RCC 7860 (cell line): Measurements from ENCODE around the gene GRP.

Experiments
- DNase-seq: peaks from one replicate; pipeline ENCODE4 v3.0.0-alpha.2; 2015; ENCODE audit warnings: low spot score
- FAIRE-seq: peaks from 2 replicates; lab custom pipeline; 2012; peaks lifted over from hg19 to GRCh38; lab: Jason Lieb, UNC

The GRP gene

DNA sequence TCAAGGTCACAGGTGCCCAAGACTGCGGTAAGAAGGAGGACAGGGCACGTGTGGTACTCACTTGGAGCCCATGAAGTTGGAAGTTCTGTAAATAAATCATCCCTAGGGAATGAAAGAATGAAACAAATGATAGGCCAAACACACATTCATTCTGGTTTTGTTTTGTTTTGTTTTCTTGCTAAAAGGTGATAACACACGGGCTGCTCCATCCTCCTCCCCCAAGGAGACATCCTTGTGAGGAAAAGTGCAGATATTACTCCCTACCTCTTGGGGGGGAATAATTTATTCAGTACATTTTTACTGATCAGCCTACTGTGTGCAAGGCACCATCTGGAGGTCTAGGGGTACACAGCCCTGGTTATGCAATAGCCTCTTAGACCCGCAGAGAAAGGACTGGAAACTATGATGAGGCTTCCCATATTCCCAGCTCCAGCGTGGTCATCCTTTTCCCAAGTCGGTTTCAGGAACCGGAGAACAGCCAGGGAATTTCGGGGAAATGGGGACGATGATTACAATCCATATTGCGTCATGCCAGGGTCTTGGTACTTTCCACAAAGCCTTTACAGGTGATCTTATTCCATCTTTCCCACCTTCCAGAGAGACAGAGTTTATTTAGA lies 47.0 kb downstream of the GRP start:
- DNase-seq: no peak
- FAIRE-seq: no peak

DNA sequence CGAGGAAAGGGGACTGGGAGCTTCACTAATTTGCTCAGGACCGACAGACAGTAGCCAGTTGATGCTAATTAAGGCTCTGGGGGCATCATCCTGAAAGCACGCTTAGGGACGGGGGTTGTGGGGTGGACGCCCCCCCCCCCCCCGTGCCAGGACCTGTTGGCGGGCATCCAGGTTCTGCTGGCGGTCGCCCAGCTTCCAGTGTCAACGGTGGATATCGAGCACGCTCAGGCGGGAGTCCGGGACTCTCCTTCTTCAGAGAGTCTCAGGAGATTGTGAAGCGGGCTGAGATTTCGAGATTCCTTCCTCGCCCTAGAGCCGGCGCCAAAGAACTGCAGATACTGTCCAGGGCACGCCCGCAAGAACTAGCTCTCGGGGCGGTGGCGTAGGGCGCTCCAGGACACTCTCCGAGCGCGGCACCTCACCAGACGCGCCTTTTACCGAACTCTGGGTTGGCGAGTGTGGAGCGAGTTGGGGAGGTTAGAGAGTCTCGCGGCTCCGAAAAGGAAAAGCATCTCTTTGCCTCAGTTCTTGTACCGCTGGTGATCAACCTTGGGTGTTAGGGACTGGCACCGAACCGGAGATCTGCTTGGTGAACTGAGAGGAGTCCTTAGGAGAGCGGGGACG lies 47.7 kb downstream of the GRP start:
- no peak for FAIRE-seq
- DNase-seq: no peak

DNA sequence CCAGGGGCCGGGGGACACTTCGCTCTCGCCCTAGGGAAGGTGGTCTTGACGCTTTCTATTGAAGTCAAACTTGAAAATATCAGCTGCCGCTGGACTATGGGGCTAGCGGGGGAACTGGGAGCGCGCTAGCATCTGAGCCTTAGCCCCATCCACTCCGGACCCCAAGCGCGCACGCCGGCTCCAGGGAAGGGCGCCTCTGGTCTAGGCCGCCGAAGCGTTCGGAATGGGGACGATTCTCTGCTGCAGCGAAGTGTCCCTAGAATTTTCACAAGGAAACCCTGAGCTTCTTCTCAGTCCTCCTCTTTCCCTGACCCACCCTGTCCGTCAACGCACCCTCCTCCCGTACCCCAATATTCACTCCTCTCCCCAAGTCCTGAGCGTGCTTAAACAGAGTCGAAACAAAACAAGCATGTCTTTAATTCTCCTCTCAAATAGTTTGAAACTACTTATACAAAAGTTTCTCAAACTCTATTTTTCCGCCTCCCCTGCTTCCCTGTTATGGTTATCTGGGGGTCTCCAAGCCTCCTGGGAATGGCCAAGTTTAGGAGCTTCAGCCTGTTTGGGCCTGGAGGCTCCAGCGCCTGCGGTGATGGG lies 48.3 kb downstream of the GRP start:
- no peak for DNase-seq
- no peak for FAIRE-seq

DNA sequence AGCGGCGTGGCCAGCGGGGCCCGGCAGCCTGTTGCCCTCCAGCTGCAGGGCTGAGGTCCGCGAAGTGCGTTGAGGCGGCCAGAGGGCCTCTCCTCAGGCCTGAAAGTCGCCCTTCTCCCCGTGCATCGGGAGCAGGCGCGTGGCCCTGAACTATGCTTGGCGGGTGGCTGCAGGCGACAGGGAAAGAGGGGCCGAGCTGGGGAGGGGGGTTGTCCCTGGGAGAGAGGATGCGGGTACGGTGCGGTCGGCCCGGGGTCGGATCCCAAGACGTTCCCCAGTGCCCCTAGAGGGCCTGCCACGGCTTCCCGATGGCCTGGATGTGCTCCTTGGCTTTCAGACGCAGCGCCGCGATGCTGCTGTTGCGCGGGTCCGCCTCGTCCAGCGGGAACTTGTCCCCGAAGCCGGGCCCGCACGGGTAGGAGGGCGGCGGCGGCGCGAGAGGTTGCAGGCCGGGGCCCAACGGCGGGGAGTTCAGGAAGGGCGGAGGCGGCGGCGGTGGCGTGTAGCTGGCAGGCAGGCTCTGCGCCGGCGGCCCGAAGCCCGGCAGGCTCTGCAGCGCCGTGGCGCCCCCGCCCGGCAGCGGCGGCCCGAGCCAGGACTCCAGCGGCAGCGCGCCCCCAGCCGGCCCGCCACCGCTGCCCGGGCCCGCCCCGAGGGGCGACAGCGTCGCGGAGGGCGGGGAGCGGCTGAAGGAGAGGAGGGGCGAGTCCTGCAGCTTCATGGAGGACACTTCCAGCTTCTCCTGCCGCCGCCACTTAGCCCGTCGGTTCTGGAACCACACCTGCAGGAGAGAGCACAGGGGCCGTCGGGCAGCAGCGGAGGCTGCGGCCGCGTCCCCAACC lies 49.0 kb downstream of the GRP start:
- FAIRE-seq (no peak), DNase-seq (no peak)

DNA sequence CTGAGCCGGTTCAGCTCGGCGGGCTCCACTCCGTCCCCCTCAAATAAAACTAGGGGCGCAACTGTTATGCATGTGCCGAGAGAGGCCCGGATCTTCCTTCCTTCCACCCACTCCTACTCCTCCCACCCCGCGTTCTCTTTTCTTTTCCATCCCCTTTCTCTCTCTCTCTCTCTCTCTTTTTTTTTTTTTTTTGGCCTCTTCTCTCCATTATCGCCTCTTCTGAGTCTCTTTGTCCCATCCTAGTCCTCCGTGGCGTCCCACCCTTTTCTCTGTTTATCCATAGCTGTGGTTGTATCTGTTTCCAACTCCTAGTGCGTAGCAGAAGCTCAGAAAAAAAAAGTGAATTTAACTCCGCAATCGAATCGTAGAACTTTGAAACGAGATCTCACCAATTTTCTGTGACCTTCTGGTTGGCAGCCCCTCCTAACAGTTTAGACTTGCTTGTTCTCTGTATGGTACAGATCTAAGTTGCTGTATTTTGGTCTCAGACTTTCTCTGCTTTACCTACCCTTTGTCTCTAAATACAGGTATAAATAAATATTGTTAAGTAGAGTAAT lies 49.7 kb downstream of the GRP start:
- no peak for FAIRE-seq
- DNase-seq: no peak

DNA sequence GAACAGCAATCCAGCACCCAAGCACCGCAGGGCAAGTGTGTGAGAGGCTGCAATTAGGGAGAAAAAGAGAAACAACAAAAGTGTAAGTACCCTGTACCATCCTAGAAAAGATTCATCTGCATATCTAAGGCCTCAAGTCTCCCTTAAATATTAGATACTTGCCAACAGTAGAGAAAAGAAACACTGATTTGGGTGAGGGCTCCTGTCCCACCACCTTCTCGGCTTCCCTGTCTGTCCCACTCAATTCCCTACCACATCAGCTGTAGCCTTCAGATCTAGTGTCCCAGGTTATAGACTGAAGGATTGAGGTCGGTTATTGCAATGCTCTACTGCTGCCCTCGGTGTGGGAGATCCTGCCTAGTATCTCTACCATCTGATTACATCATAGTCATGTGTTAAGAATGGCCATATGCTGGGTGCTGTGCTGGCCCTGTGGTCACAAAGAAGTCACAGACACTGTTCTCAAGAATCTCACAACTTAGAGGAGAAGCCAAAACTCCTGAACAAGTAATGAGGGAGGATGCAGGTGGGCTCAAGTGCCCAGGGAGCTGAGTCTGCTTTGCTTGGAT lies 50.8 kb downstream of the GRP start:
- FAIRE-seq (no peak), DNase-seq (no peak)

DNA sequence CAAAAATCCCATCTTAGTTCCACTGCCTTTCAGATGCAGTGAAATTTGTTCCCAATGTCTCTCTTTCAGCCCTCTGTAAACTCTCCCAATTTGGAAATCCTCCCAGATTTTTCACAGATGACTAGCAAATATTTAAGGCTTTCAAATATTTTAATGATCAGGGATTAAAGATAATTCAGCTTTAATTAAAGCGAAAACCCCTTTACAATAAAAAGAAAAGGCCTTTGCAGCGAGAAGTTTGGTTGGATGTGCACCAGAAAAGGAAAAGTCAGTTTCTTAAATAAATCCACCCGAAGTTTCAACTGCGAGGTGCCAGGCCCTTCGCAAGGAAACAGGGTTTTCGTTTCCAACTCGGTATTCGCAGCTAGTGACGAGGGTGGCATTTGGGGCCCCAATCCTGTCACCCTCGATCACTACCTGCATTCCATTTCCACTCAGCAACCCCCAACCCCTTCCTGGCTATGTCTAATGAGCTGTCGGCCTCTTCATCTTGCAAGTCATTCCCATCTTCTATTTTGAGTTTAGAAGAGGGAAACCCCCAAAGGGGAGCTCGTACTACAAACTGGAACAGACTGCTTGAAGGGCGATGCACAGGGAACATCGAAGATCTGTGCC lies 51.8 kb downstream of the GRP start:
- FAIRE-seq: no peak
- no peak for DNase-seq

DNA sequence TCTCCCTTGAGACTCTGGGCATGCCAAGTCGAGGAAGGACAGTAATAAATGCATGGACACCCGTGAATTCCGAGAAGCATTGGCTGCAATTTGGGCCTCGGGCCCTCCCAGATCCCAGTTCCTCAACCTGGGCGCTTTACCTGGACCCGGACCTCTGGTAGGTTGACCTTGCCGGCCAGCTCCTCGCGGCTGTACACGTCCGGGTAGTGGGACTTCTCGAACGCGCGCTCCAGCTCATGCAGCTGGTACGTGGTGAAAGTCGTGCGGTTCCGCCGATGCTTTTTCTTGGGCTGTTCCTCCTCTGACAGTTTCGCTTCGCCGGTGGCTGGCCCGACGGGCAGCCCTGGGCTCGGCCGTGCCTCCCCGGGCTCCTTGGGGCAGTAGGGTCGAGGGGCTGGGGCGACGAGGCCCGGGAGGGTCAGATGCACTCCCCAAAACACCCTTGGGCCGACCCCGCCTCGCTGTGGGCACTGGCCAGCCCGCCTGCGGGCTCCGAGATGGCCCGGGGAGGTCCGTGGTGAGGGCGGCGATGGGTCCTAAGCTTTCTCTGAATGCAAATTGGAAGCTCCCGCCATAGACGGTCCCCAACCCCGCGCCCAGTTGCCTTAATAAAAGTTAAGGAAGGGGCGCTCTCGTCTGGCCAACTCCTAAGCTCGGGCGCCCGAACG lies 52.4 kb downstream of the GRP start:
- FAIRE-seq (no peak), DNase-seq (no peak)

DNA sequence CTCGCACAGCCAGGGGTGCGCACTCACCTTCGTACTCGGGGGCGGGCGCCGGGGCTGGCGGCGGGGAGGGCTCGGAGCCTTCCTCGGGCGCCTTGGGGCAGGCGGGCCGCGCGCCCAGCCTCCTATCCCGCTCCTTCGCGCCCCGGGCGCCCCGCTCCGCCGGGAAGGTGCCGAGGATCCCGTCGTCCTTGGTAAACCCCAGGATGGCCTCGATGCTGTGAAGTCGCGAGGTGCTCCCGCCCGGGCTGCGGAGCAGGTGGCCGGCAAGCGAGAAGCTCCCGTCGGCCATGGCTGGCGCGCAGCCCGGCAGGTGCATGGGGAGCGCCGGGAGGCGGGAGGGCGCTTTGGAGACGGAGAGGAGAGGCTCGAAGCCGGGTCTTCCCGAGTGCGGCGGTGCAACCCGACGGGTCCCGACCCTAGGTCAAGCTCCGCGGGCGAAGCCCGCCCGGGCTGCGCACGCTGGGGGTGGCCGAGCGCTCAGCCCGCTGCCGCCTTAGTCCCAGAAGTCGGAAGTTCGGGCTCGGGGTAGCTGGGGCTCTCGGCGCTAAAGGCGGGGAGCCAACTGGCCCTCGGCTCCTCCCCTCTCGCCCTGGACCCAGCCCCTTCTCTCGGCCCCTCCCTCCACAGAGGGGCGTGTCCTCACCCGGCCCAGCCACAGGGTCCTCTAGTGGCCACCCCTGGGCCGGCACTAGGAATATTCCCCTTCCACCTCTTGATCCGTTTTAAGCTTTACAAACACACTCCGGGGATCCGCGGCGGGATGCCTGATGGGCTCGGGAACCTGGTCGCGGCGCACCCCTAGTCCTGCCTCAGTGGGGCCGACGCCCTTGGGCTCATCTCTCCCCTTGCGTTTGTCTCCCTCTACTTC lies 53.2 kb downstream of the GRP start, which contains the start of gene RAX:
Gene RAX (minus strand): TSS at position 564 of the 868 bp plus-strand sequence. CDS start 248 bp downstream, at position 316.
- no peak for DNase-seq

DNA sequence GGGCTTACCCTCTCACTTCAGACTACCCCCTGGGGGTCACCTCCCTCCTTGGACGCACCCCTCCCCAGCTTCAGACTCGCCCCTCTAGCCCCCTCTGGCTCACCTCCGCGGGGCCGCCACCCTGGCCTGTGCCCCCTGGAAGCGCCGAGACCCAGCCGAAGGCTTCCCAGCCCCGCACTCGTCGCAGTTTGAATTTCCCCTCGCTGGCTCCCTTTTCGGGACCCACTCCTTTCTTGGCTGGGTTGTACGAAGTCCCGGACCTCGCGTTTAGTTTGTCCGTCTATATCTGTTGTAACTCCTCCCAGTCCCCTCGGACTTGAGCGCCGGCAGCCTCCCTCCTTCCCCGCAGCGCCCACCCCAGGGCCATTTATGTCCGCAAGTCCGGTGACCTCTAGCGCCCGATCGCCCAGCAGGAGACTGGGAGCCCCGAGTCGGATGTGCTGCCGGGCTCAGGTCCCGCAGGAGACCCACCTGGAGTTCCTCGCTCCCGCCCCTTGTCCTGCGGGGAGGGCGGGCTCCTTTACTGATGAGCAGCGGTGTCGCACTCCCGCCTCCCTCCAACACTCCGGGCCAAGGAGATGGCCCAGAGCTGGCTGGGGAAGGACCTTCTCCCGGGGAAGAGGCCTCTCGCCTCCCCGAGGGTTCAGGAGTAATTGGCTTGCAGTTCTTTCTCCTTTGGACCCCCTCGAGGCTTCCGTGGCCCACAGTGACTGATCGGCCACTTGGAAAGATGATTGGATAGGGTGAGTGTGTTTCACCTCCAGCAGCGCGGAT lies 54.0 kb downstream of the GRP start:
- DNase-seq (no peak), FAIRE-seq (no peak)

More for the DNA sequence above, 53.2 kb downstream of the GRP start, which contains the start of gene RAX:
- no peak for FAIRE-seq

DNA sequence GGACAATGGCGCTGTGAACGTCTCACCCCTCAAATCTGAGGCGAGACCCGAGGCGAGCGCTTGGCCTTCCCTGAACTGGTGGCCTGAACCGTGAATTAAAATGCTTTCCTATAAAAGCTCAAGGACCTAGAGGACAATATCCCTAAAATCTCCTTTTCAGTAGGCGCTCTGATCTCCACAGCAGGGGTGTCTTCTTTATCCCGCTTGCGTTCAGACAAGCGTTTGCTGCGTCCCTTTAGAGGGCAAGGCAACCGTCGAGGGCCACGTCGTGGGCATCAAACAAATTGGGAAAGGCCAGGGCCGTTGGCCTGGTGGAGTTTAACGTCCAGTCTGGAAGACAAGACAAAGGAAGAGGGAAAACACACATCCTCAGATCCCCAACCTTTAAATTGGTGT lies 54.6 kb downstream of the GRP start:
- no peak for DNase-seq
- no peak for FAIRE-seq

DNA sequence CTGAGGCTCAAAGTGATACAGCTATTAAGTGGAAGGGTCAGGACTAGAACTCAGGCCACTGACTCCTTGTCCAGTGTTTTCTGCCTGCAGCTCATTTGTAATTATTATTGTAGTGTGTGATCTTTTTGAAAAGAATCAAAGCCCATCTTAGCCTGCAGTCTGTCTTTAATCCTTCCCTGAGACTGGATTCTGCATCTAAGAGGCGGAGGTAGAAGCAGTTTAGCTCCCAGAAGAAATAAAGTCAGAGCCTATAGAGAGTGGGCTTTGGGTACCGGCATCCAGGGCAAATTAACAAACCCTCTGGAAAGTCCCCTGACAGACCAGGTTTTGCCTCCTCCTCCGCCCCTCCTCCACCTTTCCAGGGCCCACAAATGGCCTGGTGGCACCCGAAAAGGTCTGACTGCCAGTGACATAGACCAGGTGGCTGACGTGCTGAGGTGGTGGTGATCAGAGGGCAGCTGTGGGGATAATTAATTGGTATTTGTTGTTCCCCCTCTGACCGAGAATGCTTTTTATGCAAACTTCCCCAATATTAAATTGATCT lies 55.5 kb downstream of the GRP start:
- no peak for FAIRE-seq
- no peak for DNase-seq

DNA sequence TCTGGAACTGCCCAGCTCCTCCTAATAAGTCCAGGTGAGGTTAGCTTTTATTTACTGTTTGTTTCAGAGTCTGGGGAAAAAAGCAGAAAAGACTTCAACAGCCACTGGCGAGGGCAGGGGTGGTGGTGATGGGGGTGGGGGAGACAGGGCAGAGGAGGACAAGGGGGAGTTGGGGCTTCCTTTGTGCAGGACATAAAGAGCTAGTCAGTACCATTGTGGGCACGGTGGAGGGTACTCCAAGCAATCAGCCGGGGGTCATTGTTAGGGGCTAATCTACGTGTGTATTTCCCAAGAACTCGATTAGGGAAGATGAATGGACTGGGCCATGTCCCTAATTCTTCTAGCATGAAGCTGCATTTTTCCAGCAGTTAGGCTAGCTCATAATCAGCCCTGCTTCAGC lies 56.1 kb downstream of the GRP start:
- DNase-seq: no peak

DNA sequence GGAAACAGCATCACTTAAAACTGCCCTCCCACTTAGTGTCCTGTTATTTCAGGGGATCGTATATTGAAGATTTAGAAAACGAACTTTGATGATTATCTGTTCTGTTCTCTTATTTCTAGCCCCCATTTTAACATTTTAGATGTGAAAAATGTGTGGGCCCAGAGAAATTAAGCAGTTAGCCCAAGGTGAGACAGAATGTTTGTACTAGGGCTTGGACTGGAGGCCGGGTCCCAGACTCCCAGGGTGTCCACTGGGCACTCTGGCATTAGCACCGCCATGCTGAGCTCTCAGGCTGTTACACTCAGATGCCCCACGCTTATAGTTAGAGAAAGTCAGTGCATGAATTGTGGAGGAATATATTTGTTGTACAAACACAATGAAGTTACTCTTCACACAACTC lies 58.8 kb downstream of the GRP start:
- FAIRE-seq (no peak), DNase-seq (no peak)

More for the DNA sequence above, 56.1 kb downstream of the GRP start:
- FAIRE-seq: no peak

DNA sequence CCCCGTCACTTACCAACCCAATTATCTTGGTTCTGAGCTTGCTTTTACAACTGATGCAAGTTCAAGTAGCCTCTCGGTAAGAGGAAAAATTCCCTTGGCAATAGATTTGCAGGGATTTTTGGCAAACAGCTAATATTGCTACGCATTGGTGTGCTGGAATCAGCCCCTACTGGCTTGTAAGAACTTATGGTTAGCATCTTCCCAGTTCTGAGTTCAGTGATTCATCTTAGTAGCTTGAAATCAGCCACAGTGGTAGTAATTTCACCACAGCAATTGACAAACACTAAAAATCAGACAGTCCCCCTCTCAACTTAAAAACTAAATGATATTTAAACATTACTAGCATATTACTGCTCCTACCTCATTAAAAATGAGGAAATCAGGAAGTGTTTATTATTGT lies 59.2 kb downstream of the GRP start:
- FAIRE-seq: no peak
- DNase-seq: no peak

DNA sequence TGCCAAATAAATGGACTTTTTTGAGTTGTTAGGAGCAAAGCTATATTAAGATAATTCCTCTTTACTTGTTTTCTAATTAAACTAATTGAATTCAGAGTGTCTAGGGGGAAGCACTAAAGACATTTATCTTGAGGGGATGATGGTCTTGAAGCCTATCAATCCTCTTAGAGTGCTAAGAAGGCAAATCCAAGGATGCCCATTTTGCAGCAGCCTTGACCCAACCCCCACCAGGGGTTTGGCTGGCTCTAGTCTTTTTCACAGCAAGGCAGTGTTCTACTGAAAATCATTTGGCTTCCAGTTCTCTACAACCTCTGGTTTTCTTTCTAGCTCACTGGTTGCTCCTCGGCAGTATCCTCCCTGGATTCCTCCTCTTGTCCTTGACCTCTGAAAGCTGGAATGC lies 59.8 kb downstream of the GRP start:
- FAIRE-seq (no peak), DNase-seq (no peak)
